ENCODE results near the gene DCDC2. TPM values are rescaled to one million over a fixed set of nuclear protein-coding genes. Genes with fewer than 3 reads are reported as not detected.

Gene DCDC2
- total and polyA plus RNA-seq, 2 experiments from 2014 or later, result 0.06 TPM; not detected in 1

DNA sequence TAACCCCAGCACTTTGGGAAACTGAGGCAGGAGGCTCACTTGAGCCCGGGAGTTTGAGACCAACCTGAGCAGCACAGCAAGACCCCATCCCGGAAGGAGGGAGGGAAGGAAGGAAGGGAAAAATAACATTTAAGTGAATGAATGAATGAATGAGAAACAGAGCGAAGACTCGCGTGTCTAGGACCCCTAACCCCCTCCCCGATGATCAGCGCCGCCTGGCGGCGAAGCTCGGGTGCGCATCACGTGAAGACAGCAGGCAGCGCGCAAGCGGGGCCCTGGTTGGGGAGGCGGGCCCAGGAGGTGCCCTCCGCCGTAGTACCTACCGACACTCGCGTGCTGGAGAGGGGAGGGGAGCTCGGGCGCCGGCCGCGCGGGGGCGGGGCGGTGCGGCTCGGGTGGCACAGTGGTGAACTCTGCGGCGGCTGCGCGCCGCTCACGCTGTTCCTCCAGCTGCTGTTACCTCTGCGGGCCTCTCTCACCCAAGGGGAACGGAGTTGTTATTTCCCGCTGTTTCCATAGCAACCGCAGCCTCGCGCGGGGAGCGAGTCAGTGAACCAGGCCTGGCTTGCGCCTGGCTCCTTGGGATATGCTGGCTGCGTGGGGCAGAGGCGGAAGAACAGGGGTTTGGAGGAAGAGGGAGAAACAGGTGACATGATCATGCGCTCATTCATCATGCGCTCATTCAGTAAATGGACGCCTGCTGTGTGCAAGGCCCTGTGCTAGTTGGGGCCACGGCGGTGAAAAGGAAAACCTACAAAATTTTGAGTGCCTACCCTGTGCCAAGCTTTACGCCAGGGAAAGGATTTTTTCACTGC lies 2.0 kb upstream of the DCDC2 start:
- peak; percentile 84 to 86 for DNase-seq (ENCODE audit: low read depth in 1 of 2, low spot score in 1 of 2)
- Histone ChIP-seq H3K27ac (no peak overlapping the region), H3K4me1 (ENCODE audit: low read depth) (no peaks in the 10 kb centered on the region), H3K4me3 (peak overlapping the region; percentile 42), H3K27me3 (peaks cover 44% of the 10 kb centered on the region), H3K36me3 (no peaks in the 10 kb centered on the region), H3K9me3 (ENCODE audit: low read depth) (no peaks in the 10 kb centered on the region)
- TF ChIP-seq, protein P1, sequence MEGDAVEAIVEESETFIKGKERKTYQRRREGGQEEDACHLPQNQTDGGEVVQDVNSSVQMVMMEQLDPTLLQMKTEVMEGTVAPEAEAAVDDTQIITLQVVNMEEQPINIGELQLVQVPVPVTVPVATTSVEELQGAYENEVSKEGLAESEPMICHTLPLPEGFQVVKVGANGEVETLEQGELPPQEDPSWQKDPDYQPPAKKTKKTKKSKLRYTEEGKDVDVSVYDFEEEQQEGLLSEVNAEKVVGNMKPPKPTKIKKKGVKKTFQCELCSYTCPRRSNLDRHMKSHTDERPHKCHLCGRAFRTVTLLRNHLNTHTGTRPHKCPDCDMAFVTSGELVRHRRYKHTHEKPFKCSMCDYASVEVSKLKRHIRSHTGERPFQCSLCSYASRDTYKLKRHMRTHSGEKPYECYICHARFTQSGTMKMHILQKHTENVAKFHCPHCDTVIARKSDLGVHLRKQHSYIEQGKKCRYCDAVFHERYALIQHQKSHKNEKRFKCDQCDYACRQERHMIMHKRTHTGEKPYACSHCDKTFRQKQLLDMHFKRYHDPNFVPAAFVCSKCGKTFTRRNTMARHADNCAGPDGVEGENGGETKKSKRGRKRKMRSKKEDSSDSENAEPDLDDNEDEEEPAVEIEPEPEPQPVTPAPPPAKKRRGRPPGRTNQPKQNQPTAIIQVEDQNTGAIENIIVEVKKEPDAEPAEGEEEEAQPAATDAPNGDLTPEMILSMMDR (IDR thresholded peaks at IDR 0.05; ENCODE audit: low read depth, low read length), result peak; percentile 93

DNA sequence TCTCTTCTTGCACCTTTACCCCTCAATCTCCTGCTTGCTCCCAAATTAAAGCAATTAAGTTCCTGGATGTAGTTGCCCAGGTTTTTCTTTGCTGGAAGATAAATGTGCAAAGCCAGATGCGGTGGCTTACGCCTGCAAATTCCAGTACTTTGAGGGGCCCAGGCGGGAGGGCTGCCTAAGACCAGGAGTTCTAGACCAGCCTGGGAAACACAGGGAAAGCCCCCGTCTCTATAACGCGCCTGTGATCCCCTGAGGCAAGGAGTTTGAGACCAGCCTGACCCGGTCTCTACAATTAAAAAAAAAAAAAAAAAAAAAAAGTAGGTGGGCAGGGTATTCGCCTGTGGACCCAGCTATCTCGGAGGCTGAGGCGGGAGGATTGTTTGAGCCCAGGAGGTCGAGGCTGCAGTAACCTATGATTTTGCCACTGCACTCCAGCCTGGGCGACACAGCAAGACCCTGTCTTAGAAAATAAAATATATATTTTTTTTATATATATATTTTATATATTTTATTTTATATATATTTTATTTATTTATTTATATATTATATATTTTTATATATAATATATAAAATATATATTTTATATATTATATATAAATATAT lies 461 bp upstream of the DCDC2 start:
- TF ChIP-seq, protein P1 (IDR thresholded peaks at IDR 0.05; ENCODE audit: low read depth, low read length), result no peak
- Histone ChIP-seq H3K4me3 (no peak overlapping the region), H3K4me1 (ENCODE audit: low read depth) (no peaks in the 10 kb centered on the region), H3K9me3 (ENCODE audit: low read depth) (no peaks in the 10 kb centered on the region), H3K27me3 (peaks cover 53% of the 10 kb centered on the region), H3K36me3 (no peaks in the 10 kb centered on the region), H3K27ac (no peak overlapping the region)
- DNase-seq (ENCODE audit: low read depth in 1 of 2, low spot score in 1 of 2), result no peak

GRCh38 chr6:24356310-24356973 lies 1.4 kb downstream of the DCDC2 start:
- no peak for DNase-seq (ENCODE audit: low read depth in 1 of 2, low spot score in 1 of 2)
- Histone ChIP-seq H3K27ac (no peak overlapping the region), H3K4me3 (no peak overlapping the region), H3K27me3 (peaks cover 55% of the 10 kb centered on the region), H3K4me1 (ENCODE audit: low read depth) (no peaks in the 10 kb centered on the region), H3K9me3 (ENCODE audit: low read depth) (no peaks in the 10 kb centered on the region), H3K36me3 (no peaks in the 10 kb centered on the region)
- TF ChIP-seq, protein P1 (IDR thresholded peaks at IDR 0.05; ENCODE audit: low read depth, low read length), result no peak

- no peak for DNase-seq (ENCODE audit: low read depth in 1 of 2, low spot score in 1 of 2)
- Histone ChIP-seq H3K4me3 (no peak overlapping the region), H3K27me3 (peaks cover 64% of the 10 kb centered on the region), H3K9me3 (ENCODE audit: low read depth) (no peaks in the 10 kb centered on the region), H3K4me1 (ENCODE audit: low read depth) (no peaks in the 10 kb centered on the region), H3K27ac (no peak overlapping the region), H3K36me3 (no peaks in the 10 kb centered on the region)
- TF ChIP-seq, protein P1 (IDR thresholded peaks at IDR 0.05; ENCODE audit: low read depth, low read length), result no peak
Observed at GRCh38 chr6:24355393-24355792, 2.5 kb downstream of the DCDC2 start.

DNA sequence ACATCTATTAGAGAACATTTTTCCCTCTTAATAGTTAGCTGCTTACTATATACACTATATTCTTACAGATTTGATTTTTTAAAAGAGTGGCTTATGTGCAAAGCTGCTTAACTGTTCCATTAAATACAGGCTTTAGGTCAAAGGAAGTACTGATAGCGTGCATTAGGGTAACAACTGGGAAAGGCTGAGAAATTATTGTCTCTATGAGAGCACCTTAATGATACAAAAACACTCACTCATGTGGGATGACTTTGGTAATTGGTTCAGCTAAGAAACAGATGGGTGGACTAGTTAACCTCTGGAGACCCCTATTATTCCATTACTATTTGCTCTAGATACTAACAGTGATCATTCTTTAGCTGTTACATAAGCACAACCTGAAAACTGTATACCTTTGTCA lies 4.0 kb downstream of the DCDC2 start:
- Histone ChIP-seq H3K27me3 (peaks cover 72% of the 10 kb centered on the region), H3K4me3 (no peak overlapping the region), H3K4me1 (ENCODE audit: low read depth) (no peaks in the 10 kb centered on the region), H3K9me3 (ENCODE audit: low read depth) (no peaks in the 10 kb centered on the region), H3K36me3 (no peaks in the 10 kb centered on the region), H3K27ac (no peak overlapping the region)
- DNase-seq (ENCODE audit: low read depth in 1 of 2, low spot score in 1 of 2), result no peak
- TF ChIP-seq, protein P1 (IDR thresholded peaks at IDR 0.05; ENCODE audit: low read depth, low read length), result no peak

All from cardiac muscle cell (in vitro differentiated cells and primary cell).